ENCODE measurements around the gene PDZK1IP1.

The PDZK1IP1 gene

GRCh38 chr1:47189844-47190508 lies at the start of gene PDZK1IP1:
Gene PDZK1IP1 (minus strand): TSS chr1:47190036. CDS start chr1:47189932, 104 bp downstream.
- no peak for DNase-seq

DNA sequence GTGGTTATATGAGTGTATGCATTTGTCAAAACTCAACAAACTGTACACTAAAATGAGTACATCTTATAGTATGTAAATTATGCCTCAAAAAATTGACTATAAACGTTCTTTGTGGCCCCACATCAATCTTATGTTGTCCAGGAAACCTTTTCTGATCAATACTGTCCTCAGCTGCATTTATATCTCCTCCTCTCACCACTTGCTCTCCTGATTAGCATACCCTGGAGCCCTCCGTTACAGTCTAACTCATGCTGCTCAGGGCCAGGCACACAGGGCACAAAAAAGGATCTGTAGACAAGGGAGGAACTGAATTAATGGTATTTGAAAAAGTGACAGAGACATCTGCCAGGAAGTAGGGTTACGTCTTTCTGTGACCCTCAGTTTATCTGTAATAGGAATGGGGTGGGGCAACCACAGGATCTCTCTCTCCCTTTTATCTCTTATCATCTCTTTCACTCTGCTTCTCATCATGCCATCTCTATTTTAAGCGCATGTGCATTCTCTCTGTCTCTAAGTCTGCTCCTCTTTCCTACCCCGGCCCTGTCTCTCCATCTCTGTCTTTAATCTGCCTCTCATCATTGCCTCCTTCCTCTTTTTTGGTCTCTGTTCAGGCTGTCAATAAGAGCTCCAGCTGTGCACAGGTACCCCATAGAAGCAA lies 49.2 kb upstream of the PDZK1IP1 start:
- no peak for DNase-seq

DNA sequence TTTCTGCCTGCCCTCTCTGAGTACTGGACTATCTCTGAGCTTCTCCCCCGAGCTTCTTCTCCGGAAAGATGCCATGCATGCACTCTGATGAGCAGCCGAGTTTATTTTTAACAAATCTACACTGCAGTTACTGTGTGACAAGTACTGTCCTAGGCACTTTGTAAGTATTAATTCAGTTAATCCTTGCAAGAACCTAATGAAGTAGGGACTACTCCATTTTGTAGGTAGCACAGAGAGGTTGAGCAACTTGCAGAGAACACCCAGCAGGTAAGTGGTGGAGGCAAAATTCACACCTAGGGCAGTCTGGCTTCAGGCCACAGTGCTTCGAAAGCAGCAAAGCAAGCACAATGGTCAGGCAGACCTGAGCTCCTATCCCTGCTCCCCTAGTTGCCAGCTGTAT lies 46.0 kb upstream of the PDZK1IP1 start:
- DNase-seq, result no peak

GRCh38 chr1:47235241-47235681 lies 45.4 kb upstream of the PDZK1IP1 start:
- no peak for DNase-seq

GRCh38 chr1:47233186-47233585 lies 43.4 kb upstream of the PDZK1IP1 start:
- DNase-seq, result no peak

- no peak for DNase-seq
Measured at GRCh38 chr1:47232187-47232874, 42.5 kb upstream of the PDZK1IP1 start, which contains the start of gene TAL1. Gene TAL1 (minus strand): TSS chr1:47232225. CDS start chr1:47225888, 6,337 bp downstream.

DNA sequence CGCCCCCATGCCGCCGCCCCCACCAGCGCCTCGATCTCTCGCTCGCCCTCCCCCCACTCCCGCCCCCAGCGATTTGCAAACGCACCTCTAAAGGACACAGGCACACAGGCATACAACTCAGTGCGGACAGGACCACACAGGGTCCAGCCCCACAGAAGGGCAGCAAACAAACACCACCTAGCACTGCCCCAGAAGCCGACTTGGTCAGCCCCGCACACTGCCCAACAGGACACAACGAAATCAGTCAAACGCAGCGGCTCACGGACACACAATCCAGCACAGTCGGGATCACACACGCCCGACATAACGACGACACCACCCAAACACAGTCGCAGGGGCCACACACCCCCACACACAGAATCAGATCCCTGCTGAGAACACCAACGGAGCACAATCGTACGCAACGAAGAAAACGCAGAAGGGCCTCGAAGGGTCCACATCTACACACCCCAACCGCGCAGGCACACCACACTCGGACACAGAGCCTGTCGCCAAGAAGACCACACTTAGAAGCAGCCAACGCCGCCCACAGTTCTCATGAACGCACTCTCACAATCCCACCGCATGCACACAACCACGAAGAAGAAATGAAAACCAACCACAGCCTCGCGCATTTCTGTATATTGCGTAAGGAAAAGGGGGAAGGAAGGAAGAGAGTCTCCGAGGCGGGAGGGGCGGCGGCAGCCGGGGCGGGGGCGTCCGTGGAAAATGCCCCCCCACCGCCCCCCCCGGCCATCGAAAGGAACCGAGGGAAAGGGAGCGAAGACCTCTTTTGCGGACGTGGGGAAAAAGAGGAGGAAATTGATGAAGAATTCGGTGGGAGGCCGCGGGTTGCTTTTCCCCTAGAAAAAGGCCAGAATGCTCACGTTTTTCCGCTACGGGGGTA lies 41.7 kb upstream of the PDZK1IP1 start:
- no peak for DNase-seq

- DNase-seq, result no peak
Measured at GRCh38 chr1:47230692-47231300, 41.0 kb upstream of the PDZK1IP1 start.

DNA sequence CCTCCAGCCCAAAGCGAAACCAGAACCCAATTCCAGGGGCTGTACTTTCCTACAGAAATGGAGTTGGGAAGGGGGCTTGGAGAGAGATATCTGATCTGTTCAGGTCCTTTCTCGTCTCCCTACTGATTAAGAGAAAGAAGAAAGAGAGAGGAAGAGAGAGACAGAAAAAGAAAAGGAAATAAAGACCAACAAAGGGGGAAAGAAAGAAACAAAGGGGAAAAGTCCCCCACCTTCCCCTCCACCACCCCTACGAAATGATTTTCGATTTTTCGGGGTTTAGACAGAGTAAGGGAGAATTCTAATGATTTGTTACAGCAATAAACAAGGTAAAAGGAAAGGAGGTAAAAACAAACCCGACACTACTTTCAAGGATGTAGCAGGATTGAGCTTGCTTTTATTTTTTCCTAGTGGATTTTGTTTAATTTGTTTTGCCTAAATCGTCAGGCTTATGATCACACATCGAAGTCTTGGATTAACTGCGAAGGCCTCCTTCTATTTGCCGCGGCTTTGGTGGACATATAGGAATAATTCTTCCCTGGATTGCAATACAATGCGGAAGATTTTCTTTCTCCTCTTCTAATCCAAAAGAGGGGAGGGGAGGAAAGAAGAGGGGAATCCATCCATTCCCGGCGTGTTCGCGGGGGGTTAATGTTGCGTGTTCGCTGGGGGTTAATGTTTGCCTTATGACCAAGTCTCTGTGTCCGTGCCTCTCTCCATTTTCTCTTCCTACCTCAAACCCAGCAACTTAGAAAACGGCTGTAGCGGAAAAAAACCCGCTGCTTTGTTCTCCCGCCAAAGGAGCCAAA lies 40.3 kb upstream of the PDZK1IP1 start:
- no peak for DNase-seq

DNA sequence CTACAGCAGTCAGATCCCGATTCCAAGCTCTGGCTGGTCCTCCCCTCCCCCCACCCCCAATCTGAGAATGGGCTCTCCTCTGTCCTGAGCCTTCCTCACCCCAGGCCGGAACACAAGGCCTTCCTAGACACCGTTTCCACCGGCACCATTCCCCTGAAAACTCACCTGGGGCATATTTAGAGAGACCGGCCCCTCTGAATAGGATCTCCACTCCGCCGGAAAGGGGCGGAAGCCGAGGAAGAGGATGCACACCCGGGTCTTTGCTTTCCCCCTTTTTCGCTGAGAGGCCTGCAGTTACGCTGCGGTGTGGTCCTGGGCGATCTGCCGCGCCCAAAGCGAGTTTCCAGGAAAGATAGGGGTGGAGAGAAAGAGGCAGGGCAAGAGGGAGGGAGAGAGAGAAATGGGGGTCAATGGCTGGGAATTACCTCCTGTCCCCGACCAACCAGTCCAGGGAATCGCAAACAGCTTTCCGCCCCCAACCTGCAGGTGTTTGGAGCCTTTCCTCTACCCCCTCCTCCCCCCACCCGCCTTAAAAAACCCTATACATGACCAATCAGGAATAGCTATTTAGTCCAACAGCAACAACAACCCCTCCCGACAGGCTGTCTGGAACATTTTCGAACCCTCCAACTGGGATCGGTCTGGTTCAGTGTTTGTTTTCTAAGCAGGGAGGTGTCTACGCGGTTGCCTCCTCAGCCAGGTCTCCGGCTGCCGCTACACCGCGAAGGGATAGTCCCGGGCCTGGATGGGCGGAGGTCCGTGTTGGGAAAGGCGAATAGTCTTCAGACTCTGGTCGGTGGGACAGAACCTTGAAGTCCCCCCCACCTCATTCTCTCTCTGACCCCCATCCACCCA lies 39.4 kb upstream of the PDZK1IP1 start:
- no peak for DNase-seq

DNA sequence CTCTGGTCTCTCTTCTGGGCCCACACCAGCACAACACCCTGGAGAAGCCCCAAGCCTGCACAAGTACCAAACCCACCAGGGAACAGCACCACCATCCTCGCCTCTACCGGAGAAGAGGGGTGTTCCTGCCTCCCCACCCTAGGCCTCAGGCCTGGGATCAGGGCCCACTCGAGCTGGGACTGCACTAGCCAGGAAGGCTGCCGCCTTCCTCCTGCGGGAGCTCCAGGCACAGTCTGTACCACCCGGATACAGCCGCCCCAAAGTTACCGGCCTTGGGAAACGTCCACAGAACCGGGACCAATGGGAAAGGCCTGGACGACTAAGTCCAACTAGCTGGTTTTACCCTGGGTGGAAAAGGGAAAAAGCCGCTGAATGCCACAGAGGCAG lies 38.8 kb upstream of the PDZK1IP1 start:
- no peak for DNase-seq

- no peak for DNase-seq
Measured at GRCh38 chr1:47227341-47228232, 37.8 kb upstream of the PDZK1IP1 start.

GRCh38 chr1:47226839-47227215 lies 37.0 kb upstream of the PDZK1IP1 start:
- no peak for DNase-seq

GRCh38 chr1:47226121-47226838 lies 36.4 kb upstream of the PDZK1IP1 start:
- no peak for DNase-seq

- no peak for DNase-seq
Measured at GRCh38 chr1:47225430-47226100, 35.7 kb upstream of the PDZK1IP1 start.

DNA sequence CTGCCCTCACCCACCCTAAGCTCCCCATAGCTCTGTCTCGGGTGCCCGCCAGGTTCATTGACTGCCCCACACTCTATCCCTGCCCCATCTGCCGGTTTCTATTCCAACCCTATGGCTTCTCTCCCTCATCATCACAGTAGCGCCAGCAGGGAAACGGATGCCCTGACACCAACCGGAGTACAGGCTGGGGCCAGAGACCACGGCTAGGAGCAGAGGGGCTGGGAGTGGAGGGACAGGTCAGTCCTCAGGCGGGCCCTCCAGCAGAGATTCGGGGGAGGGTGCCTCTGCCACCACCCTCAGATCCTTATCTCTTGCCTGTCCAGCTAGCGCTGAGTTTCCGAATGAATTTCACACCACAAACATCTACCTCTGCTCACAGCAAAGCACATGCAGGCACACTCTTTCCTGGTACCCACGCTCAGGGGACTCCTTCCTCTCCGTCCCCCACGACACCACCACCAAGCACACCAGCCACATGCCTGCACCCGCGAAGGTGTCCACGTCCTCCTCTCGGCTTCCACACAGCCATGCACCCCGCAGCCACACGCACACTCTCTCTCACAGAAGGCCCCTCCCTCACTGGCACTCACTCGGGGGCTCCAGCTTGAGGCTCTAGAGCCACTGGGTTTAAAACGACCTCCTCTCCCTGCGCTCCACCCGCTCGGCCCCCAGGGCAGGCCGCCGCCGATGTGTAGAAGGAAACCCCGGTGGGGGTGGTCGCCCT lies 35.0 kb upstream of the PDZK1IP1 start:
- DNase-seq, result no peak

- DNase-seq, result no peak
Measured at GRCh38 chr1:47223921-47224675, 34.3 kb upstream of the PDZK1IP1 start.
